Measurements from ENCODE around the gene KCTD3. TPM values are rescaled to one million over a fixed set of nuclear protein-coding genes. Genes with fewer than 3 reads are reported as not detected.

Gene KCTD3
- total and polyA plus RNA-seq, 2 of the 13 experiments (the other 11 are each of a cell fraction or from before 2014, with no cell fraction given) = 49.8 to 68.1 TPM

GRCh38 chr1:215557992-215558626 is 9.0 kb upstream of the KCTD3 start (continued):
- TF ChIP-seq ZFY (CRISPR knock-in tag; IDR thresholded peaks at IDR 0.05) (no peak), DZIP1 (CRISPR knock-in tag; IDR thresholded peaks at IDR 0.05) (no peak), SAFB2 (CRISPR knock-in tag; IDR thresholded peaks at IDR 0.05; ENCODE audit: borderline replicate concordance, low read depth) (no peak), NFKBIZ (CRISPR knock-in tag; IDR thresholded peaks at IDR 0.05) (no peak), E2F2 (CRISPR knock-in tag; IDR thresholded peaks at IDR 0.05; ENCODE audit: borderline replicate concordance) (no peak), TBL1XR1 (IDR thresholded peaks at IDR 0.05; ENCODE audit: borderline replicate concordance, low read length, partially characterized antibody) (no peak), HNF1B (CRISPR knock-in tag; IDR thresholded peaks at IDR 0.05) (no peak), RFXAP (CRISPR knock-in tag; IDR thresholded peaks at IDR 0.05; ENCODE audit: borderline replicate concordance) (no peak), ZNF580 (CRISPR knock-in tag; IDR thresholded peaks at IDR 0.05; ENCODE audit: borderline replicate concordance, low read depth) (no peak), GLI4 (CRISPR knock-in tag; IDR thresholded peaks at IDR 0.05; ENCODE audit: borderline replicate concordance) (no peak), ZMYM4 (CRISPR knock-in tag; IDR thresholded peaks at IDR 0.05) (no peak), ZNF563 (CRISPR knock-in tag; IDR thresholded peaks at IDR 0.05) (no peak), AHDC1 (CRISPR knock-in tag; IDR thresholded peaks at IDR 0.05; ENCODE audit: borderline replicate concordance) (no peak), HOMEZ (CRISPR knock-in tag; IDR thresholded peaks at IDR 0.05; ENCODE audit: low read depth) (no peak)

All from HepG2 (cell line).